Skin of body (tissue), 2 donors: ENCODE data around the gene HIPK4. TPM values are rescaled to one million over a fixed set of nuclear protein-coding genes. Genes with fewer than 3 reads are reported as not detected.
"Not testable (repeated sequence)": the region's sequence is repeated elsewhere in the genome, so short reads cannot be mapped to it uniquely, and the experiment has no call there.

ENCODE experiments used
- DNase-seq: peaks from one replicate; lab custom pipeline; 2025; lab: John Stamatoyannopoulos, UW
- total RNA-seq: library from RNA; depleted of rRNA; stranded (reverse); fragments of >200 nt; gene quantifications from one replicate; pipeline ENCODE4 v1.2.3, GENCODE V29; 2014

Gene HIPK4
- 0.10 TPM for total RNA-seq

- DNase-seq: no peak
These were observed at the start of gene HIPK4 for GRCh38 chr19:40390084-40390742. Gene HIPK4, minus strand, starts transcription at chr19:40390181. Its CDS starts 279 bp downstream, at chr19:40389902.

- no peak for DNase-seq
These were observed 48.3 kb upstream of the HIPK4 start for GRCh38 chr19:40438284-40438683.

GRCh38 chr19:40433391-40434216 lies 43.6 kb upstream of the HIPK4 start:
- peak; percentile 94 for DNase-seq

- not testable (repeated sequence) for DNase-seq
These were observed 42.8 kb upstream of the HIPK4 start for GRCh38 chr19:40432760-40433159.

DNA sequence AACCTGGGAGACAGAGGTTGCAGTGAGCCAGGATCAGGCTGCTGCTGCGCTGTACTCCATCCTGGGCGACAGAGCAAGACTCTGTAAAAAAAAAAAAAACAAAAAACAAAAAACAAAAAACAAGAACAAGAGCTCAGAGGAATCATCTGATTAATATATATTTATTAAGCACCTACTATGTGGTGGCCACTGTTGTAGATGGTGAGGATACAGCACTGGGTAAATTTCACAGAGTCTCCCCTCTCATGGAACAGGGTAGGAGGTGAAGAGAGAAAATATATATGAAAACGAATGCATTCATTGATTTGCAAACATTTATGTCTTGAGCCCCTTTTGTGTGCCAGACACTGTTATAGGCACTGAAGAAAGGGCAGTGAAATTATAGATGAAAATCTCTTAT lies 41.7 kb upstream of the HIPK4 start:
- no peak for DNase-seq

GRCh38 chr19:40430242-40430641 lies 40.3 kb upstream of the HIPK4 start:
- DNase-seq: not testable (repeated sequence)

GRCh38 chr19:40428197-40428596 lies 38.2 kb upstream of the HIPK4 start:
- not testable (repeated sequence) for DNase-seq

- DNase-seq: peak; percentile 99
These were observed 35.7 kb upstream of the HIPK4 start, which contains the start of gene SERTAD1 for GRCh38 chr19:40425450-40426287. Gene SERTAD1, minus strand, starts transcription at chr19:40425992. Its CDS starts 2,446 bp downstream, at chr19:40423546.

GRCh38 chr19:40424637-40425449 lies 34.9 kb upstream of the HIPK4 start:
- no peak for DNase-seq

- no peak for DNase-seq
These were observed 34.0 kb upstream of the HIPK4 start for GRCh38 chr19:40423938-40424337.

GRCh38 chr19:40422748-40423566 lies 33.0 kb upstream of the HIPK4 start:
- DNase-seq: no peak

GRCh38 chr19:40421993-40422747 lies 32.2 kb upstream of the HIPK4 start:
- DNase-seq: no peak

- DNase-seq: peak; percentile 89
These were observed 31.1 kb upstream of the HIPK4 start for GRCh38 chr19:40420766-40421765.

DNA sequence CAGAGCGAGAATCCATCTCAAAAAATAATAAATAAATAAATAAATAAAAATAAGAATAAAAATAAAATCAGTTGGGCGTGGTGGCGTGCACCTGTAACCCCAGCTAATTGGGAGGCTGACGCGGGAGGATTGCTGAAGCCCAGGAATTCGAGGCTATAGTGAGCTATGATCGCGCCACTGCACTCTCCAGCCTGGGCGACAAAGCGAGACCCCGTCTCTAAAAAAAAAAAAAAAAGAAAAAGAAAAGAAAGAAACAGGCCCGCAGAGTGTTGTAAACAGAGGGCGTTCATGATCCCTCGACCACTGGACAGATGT lies 30.4 kb upstream of the HIPK4 start:
- no peak for DNase-seq

DNA sequence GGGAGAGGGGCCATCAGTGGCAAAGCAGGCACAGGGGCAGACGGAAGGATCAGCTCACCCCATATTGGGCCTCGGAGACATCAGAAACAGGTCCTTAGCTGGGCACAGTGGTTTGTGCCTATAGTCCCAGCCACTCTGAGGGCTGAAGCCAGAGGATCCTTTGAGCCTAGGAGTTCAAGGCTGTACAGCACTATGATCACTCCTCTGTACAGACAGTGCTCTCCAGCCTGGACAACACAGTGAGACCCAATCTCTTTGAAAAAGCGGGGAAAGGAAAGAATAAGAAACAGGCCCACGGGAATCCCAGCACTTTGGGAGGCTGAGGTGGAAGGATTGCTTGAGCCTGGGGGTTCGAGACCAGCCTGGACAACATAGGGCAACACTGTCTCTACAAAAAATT lies 29.8 kb upstream of the HIPK4 start:
- no peak for DNase-seq

GRCh38 chr19:40419066-40419612 lies 29.2 kb upstream of the HIPK4 start:
- no peak for DNase-seq

- no peak for DNase-seq
These were observed 28.1 kb upstream of the HIPK4 start for GRCh38 chr19:40418040-40418439.

DNA sequence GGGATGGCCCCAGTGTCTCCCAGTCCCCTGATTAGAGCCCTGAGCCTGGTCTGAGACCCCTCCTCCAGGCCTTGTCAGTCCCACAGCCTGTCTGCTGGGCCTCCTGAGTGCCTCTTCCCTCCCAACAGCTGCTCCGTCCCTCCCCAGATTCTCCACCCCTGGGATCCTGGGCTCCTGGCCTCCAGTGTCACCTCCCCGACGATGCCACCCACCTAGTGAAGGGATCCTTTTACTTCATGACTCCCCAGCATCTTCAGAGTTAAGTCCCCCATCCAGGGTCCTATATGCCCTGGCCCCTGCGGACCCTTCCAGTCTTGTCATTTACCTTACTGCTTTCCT lies 27.6 kb upstream of the HIPK4 start:
- no peak for DNase-seq
